ENCODE results near the gene TP53I3. TPM values are rescaled to one million over a fixed set of nuclear protein-coding genes. Genes with fewer than 3 reads are reported as not detected.

TP53I3 gene
- total RNA-seq, 1 experiment from 2014 or later = 13.9 TPM

DNA sequence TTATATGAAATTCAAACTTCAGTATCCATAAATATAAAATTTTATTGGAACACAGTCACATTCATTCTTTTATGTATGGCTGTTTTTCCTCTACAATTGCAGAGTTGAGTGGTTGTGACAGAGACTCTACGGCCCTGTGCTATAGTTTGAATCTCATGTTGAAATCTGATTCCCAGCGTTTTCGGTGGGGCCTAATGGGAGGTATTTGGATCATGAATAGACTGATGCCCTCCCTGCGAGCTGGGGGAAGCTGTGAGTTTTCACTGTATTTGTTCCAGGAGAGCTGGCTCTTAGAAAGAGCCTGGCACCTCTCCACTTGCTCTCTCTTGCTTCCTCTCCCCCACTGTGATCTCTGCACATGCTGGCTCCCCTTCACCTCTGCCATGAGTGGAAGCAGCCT is 36.8 kb upstream of the TP53I3 start:
- H3K4me3 Mint-ChIP-seq (ENCODE audit: low read depth, unreplicated experiment) = no peak overlapping the region
- TF ChIP-seq, protein P1, sequence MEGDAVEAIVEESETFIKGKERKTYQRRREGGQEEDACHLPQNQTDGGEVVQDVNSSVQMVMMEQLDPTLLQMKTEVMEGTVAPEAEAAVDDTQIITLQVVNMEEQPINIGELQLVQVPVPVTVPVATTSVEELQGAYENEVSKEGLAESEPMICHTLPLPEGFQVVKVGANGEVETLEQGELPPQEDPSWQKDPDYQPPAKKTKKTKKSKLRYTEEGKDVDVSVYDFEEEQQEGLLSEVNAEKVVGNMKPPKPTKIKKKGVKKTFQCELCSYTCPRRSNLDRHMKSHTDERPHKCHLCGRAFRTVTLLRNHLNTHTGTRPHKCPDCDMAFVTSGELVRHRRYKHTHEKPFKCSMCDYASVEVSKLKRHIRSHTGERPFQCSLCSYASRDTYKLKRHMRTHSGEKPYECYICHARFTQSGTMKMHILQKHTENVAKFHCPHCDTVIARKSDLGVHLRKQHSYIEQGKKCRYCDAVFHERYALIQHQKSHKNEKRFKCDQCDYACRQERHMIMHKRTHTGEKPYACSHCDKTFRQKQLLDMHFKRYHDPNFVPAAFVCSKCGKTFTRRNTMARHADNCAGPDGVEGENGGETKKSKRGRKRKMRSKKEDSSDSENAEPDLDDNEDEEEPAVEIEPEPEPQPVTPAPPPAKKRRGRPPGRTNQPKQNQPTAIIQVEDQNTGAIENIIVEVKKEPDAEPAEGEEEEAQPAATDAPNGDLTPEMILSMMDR (IDR thresholded peaks at IDR 0.05; ENCODE audit: unreplicated experiment) = no peak
- peaks cover 20% of the 10 kb centered on the region for H3K36me3 Mint-ChIP-seq (ENCODE audit: insufficient read depth, unreplicated experiment)
- intact Hi-C loops (cut with micrococcal nuclease; ENCODE audit: unreplicated experiment) = no loop called here
- peaks cover 13% of the 10 kb centered on the region for H3K4me1 Mint-ChIP-seq (ENCODE audit: low read depth, unreplicated experiment)
- CTCF ChIA-PET = interaction anchor here (0.8 kb wide), 1 partner anchor 37 kb away, joined by 4 read pairs; the partner anchor contains the start of gene TP53I3
- no TSS peak for BruUV-seq (replicated peaks)
- no peaks in the 10 kb centered on the region for H3K9me3 Mint-ChIP-seq (ENCODE audit: low read depth, unreplicated experiment)
- no peak overlapping the region for H3K27ac Mint-ChIP-seq (ENCODE audit: unreplicated experiment)
- no peak for DNase-seq
- H3K27me3 Mint-ChIP-seq (ENCODE audit: unreplicated experiment) = no peaks in the 10 kb centered on the region

DNA sequence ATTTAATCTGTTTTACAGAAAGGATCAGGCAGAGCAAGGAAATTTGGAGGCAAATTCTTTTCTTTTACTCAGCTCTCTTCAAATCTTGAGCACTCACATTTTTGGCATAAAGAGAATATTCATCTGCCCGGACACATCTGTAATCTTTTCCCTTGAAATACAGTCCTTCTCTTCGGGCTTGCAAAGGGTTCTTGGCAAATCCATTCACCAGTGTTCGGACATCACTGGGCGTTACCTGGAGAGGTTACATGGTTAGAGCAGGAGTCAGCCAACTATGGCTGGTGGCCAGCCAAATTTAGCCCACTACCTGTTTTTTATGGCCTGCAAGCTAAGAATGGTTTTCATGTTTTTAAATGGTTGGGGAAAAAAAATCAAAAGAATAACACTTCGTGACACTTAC is 36.4 kb upstream of the TP53I3 start:
- Mint-ChIP-seq H3K27me3 (ENCODE audit: unreplicated experiment) (no peaks in the 10 kb centered on the region), H3K9me3 (ENCODE audit: low read depth, unreplicated experiment) (no peaks in the 10 kb centered on the region), H3K27ac (ENCODE audit: unreplicated experiment) (no peak overlapping the region), H3K36me3 (ENCODE audit: insufficient read depth, unreplicated experiment) (peaks cover 20% of the 10 kb centered on the region), H3K4me3 (ENCODE audit: low read depth, unreplicated experiment) (no peak overlapping the region), H3K4me1 (ENCODE audit: low read depth, unreplicated experiment) (peaks cover 13% of the 10 kb centered on the region)
- no peak for DNase-seq
- CTCF ChIA-PET = no interaction called here
- intact Hi-C loops (cut with micrococcal nuclease; ENCODE audit: unreplicated experiment) = no loop called here
- BruUV-seq (replicated peaks) = no TSS peak
- TF ChIP-seq, protein P1 (IDR thresholded peaks at IDR 0.05; ENCODE audit: unreplicated experiment) = no peak

- CTCF ChIA-PET = no interaction called here
- no peak overlapping the region for H3K4me3 Mint-ChIP-seq (ENCODE audit: low read depth, unreplicated experiment)
These were observed 33.3 kb upstream of the TP53I3 start for GRCh38 chr2:24117902-24118301.

DNA sequence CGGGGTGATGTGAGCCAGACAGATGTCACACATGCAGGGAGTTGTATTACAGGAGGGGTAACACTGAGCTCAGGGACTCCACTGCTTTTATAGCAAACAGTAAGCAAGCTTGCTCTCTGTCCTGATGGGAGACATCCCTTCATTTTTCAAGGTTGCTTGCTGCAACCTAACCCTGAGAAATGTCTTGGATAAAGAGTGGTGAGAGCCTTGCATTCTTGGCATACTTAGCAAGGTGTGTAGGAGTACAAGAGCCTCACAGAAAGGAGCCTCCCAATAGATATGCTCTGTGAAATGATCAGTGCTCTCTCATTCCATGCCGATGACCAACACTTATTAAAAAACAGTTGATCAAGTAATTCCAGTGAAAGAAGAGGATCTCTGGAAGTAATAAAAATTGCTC is 30.4 kb upstream of the TP53I3 start:
- Mint-ChIP-seq H3K9me3 (ENCODE audit: low read depth, unreplicated experiment) (no peaks in the 10 kb centered on the region), H3K4me1 (ENCODE audit: low read depth, unreplicated experiment) (peaks cover 11% of the 10 kb centered on the region), H3K4me3 (ENCODE audit: low read depth, unreplicated experiment) (no peak overlapping the region), H3K27ac (ENCODE audit: unreplicated experiment) (no peak overlapping the region), H3K36me3 (ENCODE audit: insufficient read depth, unreplicated experiment) (no peaks in the 10 kb centered on the region), H3K27me3 (ENCODE audit: unreplicated experiment) (no peaks in the 10 kb centered on the region)
- BruUV-seq (replicated peaks) = no TSS peak
- CTCF ChIA-PET = no interaction called here
- TF ChIP-seq, protein P1 (IDR thresholded peaks at IDR 0.05; ENCODE audit: unreplicated experiment) = no peak
- intact Hi-C loops (cut with micrococcal nuclease; ENCODE audit: unreplicated experiment) = no loop called here
- DNase-seq = no peak

More at GRCh38 chr2:24117902-24118301, 33.3 kb upstream of the TP53I3 start:
- H3K27me3 Mint-ChIP-seq (ENCODE audit: unreplicated experiment) = no peaks in the 10 kb centered on the region
- H3K27ac Mint-ChIP-seq (ENCODE audit: unreplicated experiment) = no peak overlapping the region
- peaks cover 7% of the 10 kb centered on the region for H3K4me1 Mint-ChIP-seq (ENCODE audit: low read depth, unreplicated experiment)
- peaks cover 5% of the 10 kb centered on the region for H3K36me3 Mint-ChIP-seq (ENCODE audit: insufficient read depth, unreplicated experiment)
- TF ChIP-seq, protein P1 (IDR thresholded peaks at IDR 0.05; ENCODE audit: unreplicated experiment) = no peak
- DNase-seq = no peak
- H3K9me3 Mint-ChIP-seq (ENCODE audit: low read depth, unreplicated experiment) = no peaks in the 10 kb centered on the region
- intact Hi-C loops (cut with micrococcal nuclease; ENCODE audit: unreplicated experiment) = no loop called here
- BruUV-seq (replicated peaks) = no TSS peak
